Activated CD8-positive, alpha-beta T cell treated with anti-CD3 and anti-CD28 coated beads for 36 hours (primary cell): ENCODE measurements around the gene CDC42EP3. TPM values are rescaled to one million over a fixed set of nuclear protein-coding genes. Genes with fewer than 3 reads are reported as not detected.
A peak's percentile ranks its signal among the peaks of the same experiment; 100 is the strongest.

ENCODE experiments used
- ATAC-seq: fragments of 200-7000 bp; cut with Tn5 transposase; one replicate; pipeline ENCODE4 v1.10.0; 2021; ENCODE audit warnings: mild to moderate bottlenecking, moderate library complexity
- CTCF ChIA-PET: fragments of 350-600 bp; sonication (Branson Sonifier 250); formaldehyde crosslinking; loops from one replicate; lab custom pipeline; 2021; ENCODE audit warnings: antibody characterized with exemption; lab: Charles Lee
- POLR2A ChIA-PET: fragments of 350-600 bp; sonication (Branson Sonifier 250); formaldehyde crosslinking; loops from one replicate; lab custom pipeline; 2021; ENCODE audit warnings: antibody characterized with exemption; lab: Charles Lee
- DNase-seq: peaks from one replicate; pipeline ENCODE4 v3.0.0-alpha.2; 2020
- H3K27ac Mint-ChIP-seq: one replicate; pipeline ENCODE4 v1.8.0; 2021; ENCODE audit warnings: mild to moderate bottlenecking, mixed read lengths
- H3K27me3 Mint-ChIP-seq: one replicate; pipeline ENCODE4 v1.8.0; 2021; ENCODE audit warnings: mixed read lengths
- H3K36me3 Mint-ChIP-seq: one replicate; pipeline ENCODE4 v1.8.0; 2021; ENCODE audit warnings: low read depth, mixed read lengths
- H3K4me1 Mint-ChIP-seq: one replicate; pipeline ENCODE4 v1.8.0; 2021; ENCODE audit warnings: low read depth, mixed read lengths
- H3K4me3 Mint-ChIP-seq: one replicate; pipeline ENCODE4 v1.8.0; 2021; ENCODE audit warnings: mild to moderate bottlenecking, moderate library complexity, mixed read lengths
- H3K9me3 Mint-ChIP-seq: one replicate; pipeline ENCODE4 v1.8.0; 2021; ENCODE audit warnings: mixed read lengths
- CTCF ChIP-seq: fragments of 200-600 bp; IDR thresholded peaks from one replicate; pipeline ENCODE4 v1.8.0; 2022; ENCODE audit warnings: antibody characterized with exemption, mild to moderate bottlenecking
- intact Hi-C: fragments of 100-400 bp; cut with micrococcal nuclease; formaldehyde crosslinking; loops from one replicate; pipeline ENCODE4 v1.10.0; 2022
- total RNA-seq, 2 experiments: library from RNA; stranded (reverse); gene quantifications; one replicate each; pipeline ENCODE4 v1.2.3, GENCODE V29; 2021

CDC42EP3 gene
- total RNA-seq, 2 experiments from 2014 or later = 18.8 to 22.6 TPM

- peak overlapping the region; percentile 86 for H3K27ac Mint-ChIP-seq
These were observed 54.8 kb downstream of the CDC42EP3 start for GRCh38 chr2:37616677-37617005.

GRCh38 chr2:37615804-37616676, 55.4 kb downstream of the CDC42EP3 start:
- Mint-ChIP-seq H3K36me3 (no peaks in the 10 kb centered on the region), H3K4me3 (no peak overlapping the region), H3K9me3 (no peaks in the 10 kb centered on the region), H3K27ac (peak overlapping the region; percentile 86), H3K4me1 (peaks cover 56% of the 10 kb centered on the region), H3K27me3 (no peaks in the 10 kb centered on the region)
- DNase-seq = peak; percentile 75
- intact Hi-C loops = no loop called here
- CTCF ChIA-PET = interaction anchor here (0.9 to 1.5 kb wide), 2 partner anchors 14 to 30 kb away, joined by 3 to 4 read pairs; no protein-coding TSS in a partner anchor
- ATAC-seq = peak; percentile 72
- TF ChIP-seq CTCF = no peak
- POLR2A ChIA-PET = interaction anchor here (0.6 to 3.6 kb wide), 3 partner anchors 9 to 16 kb away, joined by 3 to 22 read pairs (median 3); no protein-coding TSS in a partner anchor

More at GRCh38 chr2:37616677-37617005, 54.8 kb downstream of the CDC42EP3 start:
- Mint-ChIP-seq H3K4me1 (peaks cover 62% of the 10 kb centered on the region), H3K27me3 (no peaks in the 10 kb centered on the region), H3K4me3 (no peak overlapping the region), H3K9me3 (no peaks in the 10 kb centered on the region), H3K36me3 (no peaks in the 10 kb centered on the region)
- TF ChIP-seq CTCF = no peak
- ChIA-PET POLR2A (interaction anchor here (0.6 to 3.6 kb wide), 3 partner anchors 9 to 16 kb away, joined by 3 to 22 read pairs (median 3); no protein-coding TSS in a partner anchor), CTCF (interaction anchor here (1.5 kb wide), 1 partner anchor 15 kb away, joined by 4 read pairs; no protein-coding TSS in a partner anchor)
- intact Hi-C loops = no loop called here
- ATAC-seq (peak; percentile 52), DNase-seq (no peak)

GRCh38 chr2:37614061-37614738, 57.2 kb downstream of the CDC42EP3 start:
- Mint-ChIP-seq H3K4me1 (peaks cover 44% of the 10 kb centered on the region), H3K36me3 (no peaks in the 10 kb centered on the region), H3K9me3 (no peaks in the 10 kb centered on the region), H3K4me3 (no peak overlapping the region), H3K27me3 (no peaks in the 10 kb centered on the region), H3K27ac (no peak overlapping the region)
- DNase-seq = no peak
- peak; percentile 49 for ATAC-seq
- ChIA-PET CTCF (interaction anchor here (0.9 to 1.9 kb wide), 2 partner anchors 10 to 79 kb away, joined by 3 to 5 read pairs; no protein-coding TSS in a partner anchor), POLR2A (interaction anchor here (3.6 kb wide), 1 partner anchor 11 kb away, joined by 22 read pairs; no protein-coding TSS in a partner anchor)
- intact Hi-C loops = no loop called here
- TF ChIP-seq CTCF = no peak

GRCh38 chr2:37612382-37612781, 59.1 kb downstream of the CDC42EP3 start:
- H3K4me1 Mint-ChIP-seq = peaks cover 36% of the 10 kb centered on the region
- no peaks in the 10 kb centered on the region for H3K27me3 Mint-ChIP-seq
- CTCF ChIA-PET = interaction anchor here (1.9 kb wide), 1 partner anchor 12 kb away, joined by 5 read pairs; no protein-coding TSS in a partner anchor
- ATAC-seq = no peak
- H3K4me3 Mint-ChIP-seq = no peak overlapping the region
- H3K27ac Mint-ChIP-seq = no peak overlapping the region
- H3K9me3 Mint-ChIP-seq = peaks cover 6% of the 10 kb centered on the region
- no peaks in the 10 kb centered on the region for H3K36me3 Mint-ChIP-seq
- no peak for DNase-seq
- POLR2A ChIA-PET = no interaction called here
- intact Hi-C loops = no loop called here
- TF ChIP-seq CTCF = no peak
